Epidermal melanocyte (primary cell): ENCODE data around the gene SCD5.
A peak's percentile ranks its signal among the peaks of the same experiment; 100 is the strongest.
"Not testable (repeated sequence)": the region's sequence is repeated elsewhere in the genome, so short reads cannot be mapped to it uniquely, and the experiment has no call there.

Experiments
- DNase-seq: peaks from one replicate; pipeline ENCODE4 v3.0.0; 2011; ENCODE audit warnings: low spot score; ENCODE audit not compliant: insufficient read length

Gene SCD5

GRCh38 chr4:82798168-82799005 is at the start of gene SCD5:
TSS of gene SCD5 (minus strand) at chr4:82798796. CDS start at chr4:82798537, 259 bp downstream.
- DNase-seq = peak; percentile 75

- DNase-seq = no peak
Observed at GRCh38 chr4:82842593-82842992, 44.0 kb upstream of the SCD5 start.

DNA sequence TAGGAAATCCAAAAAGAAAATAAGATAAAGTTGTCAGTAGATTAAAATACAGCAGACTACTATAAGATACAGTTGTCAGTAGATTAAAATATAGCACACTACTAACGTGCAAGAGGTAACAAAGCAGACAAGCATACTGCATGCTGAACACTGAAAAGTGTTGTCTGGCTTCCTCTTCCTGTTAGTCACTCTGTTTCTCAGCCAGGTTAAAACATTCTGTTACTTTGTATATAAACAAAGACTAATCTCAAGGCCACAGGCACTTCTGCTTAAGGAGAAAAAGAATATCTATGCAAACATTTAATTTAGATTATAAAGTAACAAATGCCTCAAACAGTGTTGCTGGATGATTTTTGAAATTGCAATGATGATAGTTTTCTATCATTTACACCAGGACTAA is 41.0 kb upstream of the SCD5 start:
- no peak for DNase-seq

DNA sequence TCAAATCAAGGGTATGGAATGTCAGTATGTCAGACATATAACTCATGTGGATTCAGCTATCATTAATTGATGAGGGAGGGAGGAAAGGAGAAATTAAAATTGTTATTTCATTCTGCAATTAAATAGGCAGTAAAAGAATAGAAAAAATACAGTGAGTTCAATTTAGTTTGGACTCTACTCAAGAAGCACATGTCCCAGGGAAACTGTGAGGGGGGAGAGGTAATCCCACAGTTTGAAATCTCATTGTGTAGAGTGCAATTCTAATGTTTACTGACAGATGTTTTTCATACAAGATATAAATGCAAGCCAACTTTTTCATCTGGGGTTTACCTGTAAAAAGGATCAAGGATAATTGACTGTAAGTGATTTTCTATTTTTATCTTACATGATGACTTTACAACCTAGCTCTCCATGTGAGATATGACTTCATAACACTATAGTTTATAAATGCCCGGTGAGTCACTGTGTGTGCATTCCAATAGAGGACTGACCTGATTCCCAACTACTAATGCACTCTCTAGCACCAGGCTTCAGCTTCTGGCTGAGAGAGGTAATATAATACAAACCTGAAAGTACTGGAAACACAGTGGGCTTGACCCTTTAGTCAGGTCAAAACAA is 35.2 kb upstream of the SCD5 start:
- DNase-seq = no peak

DNA sequence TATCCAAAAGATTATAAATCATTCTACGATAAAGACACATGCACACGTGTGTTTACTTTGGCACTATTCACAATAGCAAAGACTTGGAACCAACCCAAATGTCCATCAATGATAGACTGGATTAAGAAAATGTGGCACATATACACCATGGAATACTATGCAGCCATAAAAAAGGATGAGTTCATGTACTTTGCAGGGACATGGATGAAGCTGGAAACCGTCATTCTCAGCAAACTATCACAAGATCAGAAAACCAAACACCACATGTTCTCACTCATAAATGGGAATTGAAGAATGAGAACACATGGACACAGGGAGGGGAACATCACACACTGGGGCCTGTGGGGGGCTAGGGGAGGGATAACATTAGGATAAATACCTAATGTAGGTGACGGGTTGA is 34.5 kb upstream of the SCD5 start:
- DNase-seq = not testable (repeated sequence)

- no peak for DNase-seq
Observed at GRCh38 chr4:82825425-82825824, 26.8 kb upstream of the SCD5 start.

- no peak for DNase-seq
Observed at GRCh38 chr4:82823062-82823461, 24.5 kb upstream of the SCD5 start.

- no peak for DNase-seq
Observed at GRCh38 chr4:82820689-82821088, 22.1 kb upstream of the SCD5 start.

- DNase-seq = no peak
Observed at GRCh38 chr4:82818664-82819662, 20.4 kb upstream of the SCD5 start.

DNA sequence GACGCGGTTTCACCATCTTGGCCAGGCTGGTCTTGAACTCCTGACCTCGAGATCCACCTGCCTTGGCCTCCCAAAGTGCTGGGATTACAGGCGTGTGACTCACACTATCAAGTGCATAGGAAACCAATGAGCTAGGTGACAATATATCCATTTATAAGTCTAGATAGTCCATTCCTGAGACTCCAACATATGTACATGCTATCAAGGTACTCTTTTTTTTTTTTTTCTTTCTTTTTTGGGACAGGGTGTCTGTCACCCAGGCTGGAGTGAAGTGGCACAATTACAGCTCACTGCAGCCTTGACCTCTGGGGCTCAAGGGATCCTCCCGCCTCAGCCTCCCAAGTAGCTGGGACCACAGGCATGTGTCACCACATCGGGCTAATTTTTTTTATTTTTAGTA is 18.3 kb upstream of the SCD5 start:
- DNase-seq = not testable (repeated sequence)

- DNase-seq = no peak
Observed at GRCh38 chr4:82814034-82814433, 15.4 kb upstream of the SCD5 start.

DNA sequence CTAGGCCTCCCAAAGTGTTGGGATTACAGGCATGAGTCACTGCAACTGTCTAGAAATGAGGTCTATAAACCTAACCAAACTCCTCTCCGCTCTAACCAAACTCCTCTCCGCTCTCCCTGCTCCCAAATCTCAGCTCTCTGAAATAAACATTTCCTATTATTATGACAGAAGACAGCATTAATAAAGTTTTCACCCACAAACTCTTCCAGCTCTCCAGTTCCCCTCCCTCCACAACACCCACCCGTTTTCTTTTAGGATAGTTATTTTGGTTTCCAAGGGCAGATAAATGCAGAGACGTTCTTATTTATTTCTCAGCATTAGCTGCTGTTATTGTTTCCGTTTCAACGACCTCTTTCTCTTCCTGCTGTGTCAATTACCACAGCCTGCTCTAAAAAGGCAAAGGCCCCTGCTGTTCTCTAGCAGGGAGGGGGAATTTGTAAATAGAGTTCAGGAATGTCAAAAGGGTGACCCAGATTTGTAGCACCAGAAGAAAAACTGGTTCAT is 13.3 kb upstream of the SCD5 start:
- no peak for DNase-seq

GRCh38 chr4:82811392-82811791 is 12.8 kb upstream of the SCD5 start:
- DNase-seq = no peak

- no peak for DNase-seq
Observed at GRCh38 chr4:82810176-82810575, 11.6 kb upstream of the SCD5 start.

DNA sequence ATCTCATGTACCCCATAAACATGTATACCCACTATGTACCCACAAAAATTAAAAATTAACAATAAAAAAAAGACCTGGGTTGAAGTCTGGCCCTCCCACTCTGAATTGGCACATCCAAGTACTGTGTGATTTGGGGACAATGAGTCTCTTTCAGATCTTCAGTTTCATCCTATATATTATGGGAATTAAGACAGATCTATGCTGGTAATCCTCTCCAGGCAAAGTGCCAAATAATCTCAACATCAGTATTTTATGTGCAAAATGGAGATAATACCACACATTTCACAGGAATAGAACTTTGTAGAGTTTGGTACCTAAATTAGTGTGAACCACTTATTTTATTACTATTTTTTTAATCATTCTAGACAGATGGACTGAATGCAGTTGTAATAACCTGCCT is 11.0 kb upstream of the SCD5 start:
- DNase-seq = no peak

DNA sequence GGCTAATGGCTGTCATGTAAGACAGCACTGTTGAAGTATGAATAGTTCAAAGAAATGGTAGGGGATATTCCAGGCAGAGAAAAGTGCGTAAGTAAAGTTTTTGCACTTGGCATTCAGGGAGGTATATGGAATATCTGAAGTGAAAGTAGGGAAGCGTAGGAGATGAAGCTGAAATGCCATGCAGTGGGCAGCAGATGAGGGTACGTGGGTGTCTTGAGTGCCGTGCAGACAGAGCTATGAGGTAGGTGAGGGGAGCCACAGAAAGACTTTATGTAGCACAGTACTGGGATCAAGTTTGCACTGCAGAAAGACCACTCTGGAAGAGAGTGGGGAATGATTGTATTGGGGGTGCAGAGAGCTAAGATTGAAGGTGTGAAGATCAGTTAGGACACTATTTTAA is 5.2 kb upstream of the SCD5 start:
- DNase-seq = no peak

DNA sequence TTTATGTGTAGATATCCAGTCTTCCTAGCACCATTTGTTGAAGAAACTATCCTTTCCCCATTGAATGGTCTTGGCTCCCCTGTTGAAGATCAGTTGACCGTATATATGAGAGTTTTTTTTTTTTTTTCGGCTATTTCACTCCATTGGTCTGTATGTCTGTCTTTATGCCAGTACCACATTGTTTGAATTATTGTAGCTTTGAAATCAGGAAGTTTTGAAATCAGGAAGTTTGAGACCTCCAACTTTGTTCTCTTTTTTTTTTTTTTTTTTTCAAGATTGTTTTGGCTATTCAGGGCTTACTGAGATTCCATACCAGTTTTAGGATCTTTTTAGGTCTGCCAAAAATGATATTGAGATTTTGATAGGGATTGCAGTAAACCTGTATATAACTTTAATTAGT is 4.3 kb upstream of the SCD5 start:
- DNase-seq = no peak

DNA sequence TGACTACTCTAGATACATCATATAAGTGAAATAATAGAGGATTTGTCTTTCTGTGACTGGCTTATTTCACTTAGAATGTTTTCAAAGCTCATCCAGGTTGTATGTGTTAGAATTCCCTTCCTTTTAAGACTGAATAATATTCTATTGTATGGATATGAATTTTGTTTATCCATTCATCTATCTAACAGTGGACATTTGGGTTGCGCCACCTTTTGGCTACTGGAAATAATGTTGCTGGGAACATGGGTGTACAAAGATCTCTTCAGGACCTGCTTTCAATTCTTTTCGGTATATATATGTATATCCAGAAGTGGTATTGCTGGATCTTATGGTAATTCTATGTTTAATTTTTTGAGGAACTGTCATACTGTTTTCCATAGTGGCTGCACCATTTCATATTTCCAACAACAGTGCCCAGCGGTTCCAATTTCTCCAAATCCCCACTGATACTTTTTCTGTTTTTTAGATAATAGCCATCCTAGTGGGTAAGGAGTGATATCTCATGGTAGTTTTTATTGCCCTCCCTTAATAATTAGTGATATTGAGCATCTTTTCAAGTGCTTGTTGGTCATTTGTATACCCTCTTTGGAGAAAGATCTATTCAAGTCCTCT is 3.4 kb upstream of the SCD5 start:
- DNase-seq = no peak

DNA sequence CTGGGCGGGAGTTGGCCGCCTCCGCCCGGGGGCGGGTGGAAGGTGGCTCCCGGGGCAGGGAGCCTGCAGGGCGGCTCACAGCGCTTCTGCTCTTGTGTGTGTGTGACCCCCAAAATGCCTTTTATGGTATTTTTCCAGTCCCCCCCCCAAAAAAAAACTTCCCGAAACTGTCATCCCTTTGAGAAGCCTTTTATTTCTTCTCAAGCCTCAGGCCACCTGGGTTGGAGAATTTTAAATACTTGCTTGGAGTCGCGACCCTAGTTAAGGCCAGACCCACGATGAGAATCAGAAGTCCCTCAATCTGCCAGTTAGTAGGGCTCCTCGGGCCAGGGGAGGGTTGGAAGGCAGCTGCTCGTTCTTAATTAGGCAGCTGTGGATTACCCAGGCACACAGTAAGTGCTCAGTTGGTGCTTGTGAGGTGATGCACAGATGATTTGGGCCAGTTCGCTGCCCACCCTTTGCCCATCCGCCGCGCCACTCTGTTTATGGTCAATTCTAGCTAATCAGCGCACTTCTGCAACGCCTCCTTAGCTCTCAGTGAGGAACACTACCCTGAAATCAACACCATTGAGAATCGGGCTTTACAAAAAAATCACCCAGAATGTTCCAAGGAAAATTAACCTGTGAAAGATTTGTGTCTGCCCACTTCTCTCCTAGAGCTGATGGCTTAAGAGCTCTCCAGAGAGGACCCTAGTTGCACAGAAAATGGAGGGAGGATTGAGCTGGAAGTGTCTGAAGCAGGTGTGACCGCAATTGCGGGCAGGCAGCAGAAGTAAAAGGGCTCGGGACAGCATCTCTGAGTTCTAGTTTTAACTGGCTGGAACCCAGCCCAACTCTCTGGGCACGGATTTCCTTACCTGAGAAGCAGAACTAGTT is 648 bp upstream of the SCD5 start:
- no peak for DNase-seq

DNA sequence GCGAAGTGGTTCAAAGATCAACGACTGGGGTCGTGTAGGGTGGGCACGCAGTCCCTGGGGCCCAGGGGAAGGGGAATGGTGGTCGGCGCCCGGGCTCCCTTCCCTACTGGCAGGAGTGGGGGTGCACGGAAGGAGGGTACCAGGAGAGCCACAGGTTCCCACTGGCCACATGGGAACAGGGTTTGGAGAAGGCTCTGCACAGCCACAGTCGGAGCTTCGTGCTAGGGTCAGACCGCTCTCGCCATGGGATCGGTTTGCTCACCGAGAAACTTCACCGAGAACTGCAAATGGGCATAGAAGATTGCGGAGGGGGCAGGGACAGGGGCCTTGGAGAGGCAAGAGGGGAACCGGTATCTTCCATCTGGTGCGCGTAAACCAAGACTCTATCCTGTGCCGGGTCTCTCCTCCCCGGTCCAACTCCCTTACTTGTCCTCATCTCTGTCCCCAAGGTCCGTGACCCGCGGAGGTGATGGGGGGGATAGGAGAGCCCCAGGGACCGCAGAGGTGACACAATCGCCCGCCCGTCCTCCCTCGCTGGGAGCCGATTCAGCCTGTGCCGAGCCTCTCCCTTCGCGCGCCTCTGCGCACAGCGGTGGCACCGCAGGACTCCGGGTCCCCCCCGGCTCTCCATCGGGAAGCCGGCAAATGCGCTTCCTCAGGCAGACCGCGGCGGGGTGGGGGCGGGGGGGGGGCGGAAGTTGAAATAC is 1.0 kb downstream of the SCD5 start:
- no peak for DNase-seq
